Loucy (cell line): ENCODE measurements around the gene LIME1.
A peak's percentile ranks its signal among the peaks of the same experiment; 100 is the strongest.
"Not testable (repeated sequence)": the region's sequence is repeated elsewhere in the genome, so short reads cannot be mapped to it uniquely, and the experiment has no call there.

Experiments
- H2AFZ ChIP-seq: fragments of 200-600 bp; sonication (generic); 2 replicates; pipeline ENCODE4 v1.6.0; 2016; ENCODE audit warnings: antibody characterized with exemption, mild to moderate bottlenecking, low read length, moderate library complexity
- H3F3A ChIP-seq: fragments of 200-600 bp; 2 replicates; pipeline ENCODE4 v1.6.0; 2016; ENCODE audit warnings: antibody characterized with exemption, low read depth, mild to moderate bottlenecking
- H3K27me3 ChIP-seq: fragments of 200-600 bp; sonication (generic); 2 replicates; pipeline ENCODE4 v1.6.1; 2014; ENCODE audit warnings: low read length, mild to moderate bottlenecking; ENCODE audit not compliant: insufficient read depth, poor library complexity, severe bottlenecking
- H3K36me3 ChIP-seq: fragments of 200-600 bp; sonication (generic); 2 replicates; pipeline ENCODE4 v1.6.1; 2016; ENCODE audit warnings: low read length; ENCODE audit not compliant: insufficient read depth
- H3K4me1 ChIP-seq: fragments of 200-600 bp; sonication (generic); 2 replicates; pipeline ENCODE4 v1.5.1; 2014; ENCODE audit warnings: low read length, mild to moderate bottlenecking; ENCODE audit not compliant: insufficient read depth, poor library complexity, severe bottlenecking
- H3K4me2 ChIP-seq: fragments of 200-600 bp; sonication (generic); 2 replicates; pipeline ENCODE4 v1.6.0; 2014; ENCODE audit warnings: antibody characterized with exemption, low read length, low read depth, mild to moderate bottlenecking; ENCODE audit not compliant: poor library complexity, severe bottlenecking
- H3K4me3 ChIP-seq: fragments of 200-600 bp; sonication (generic); 2 replicates; pipeline ENCODE4 v1.5.1; 2014; ENCODE audit warnings: low read length, mild to moderate bottlenecking, mixed read lengths; ENCODE audit not compliant: poor library complexity, severe bottlenecking
- H3K79me2 ChIP-seq: fragments of 200-600 bp; sonication (generic); 2 replicates; pipeline ENCODE4 v1.6.1; 2014; ENCODE audit warnings: low read length; ENCODE audit not compliant: insufficient read depth
- H3K9ac ChIP-seq: fragments of 200-600 bp; sonication (generic); 2 replicates; pipeline ENCODE4 v1.6.0; 2014; ENCODE audit warnings: mild to moderate bottlenecking, low read depth, low read length, moderate library complexity; ENCODE audit not compliant: poor library complexity, severe bottlenecking
- H3K9me2 ChIP-seq: fragments of 200-600 bp; sonication (generic); replicated peaks from 2 replicates; pipeline ENCODE4 v1.6.1; 2016; ENCODE audit warnings: low read depth, low read length, mixed read lengths
- H3K9me3 ChIP-seq: fragments of 200-600 bp; sonication (generic); 2 replicates; pipeline ENCODE4 v1.6.1; 2014; ENCODE audit warnings: mild to moderate bottlenecking, antibody characterized with exemption, low read length, low read depth; ENCODE audit not compliant: insufficient read depth
- H4K20me1 ChIP-seq: fragments of 200-600 bp; sonication (generic); 2 replicates; pipeline ENCODE4 v1.6.0; 2014; ENCODE audit warnings: antibody characterized with exemption, low read length, mild to moderate bottlenecking; ENCODE audit not compliant: insufficient read depth, poor library complexity, severe bottlenecking
- EZH2phosphoT487 ChIP-seq: fragments of 200-600 bp; IDR thresholded peaks from 2 replicates; pipeline ENCODE4 v1.6.1; 2018; ENCODE audit warnings: antibody characterized with exemption, mild to moderate bottlenecking, moderate library complexity, borderline replicate concordance
- TF ChIP-seq, protein P1 (sequence below): fragments of 200-600 bp; sonication (generic); conservative IDR thresholded peaks from 2 replicates; pipeline ENCODE4 v1.5.1; 2014; ENCODE audit warnings: mild to moderate bottlenecking, antibody characterized with exemption, low read length

LIME1 gene

DNA sequence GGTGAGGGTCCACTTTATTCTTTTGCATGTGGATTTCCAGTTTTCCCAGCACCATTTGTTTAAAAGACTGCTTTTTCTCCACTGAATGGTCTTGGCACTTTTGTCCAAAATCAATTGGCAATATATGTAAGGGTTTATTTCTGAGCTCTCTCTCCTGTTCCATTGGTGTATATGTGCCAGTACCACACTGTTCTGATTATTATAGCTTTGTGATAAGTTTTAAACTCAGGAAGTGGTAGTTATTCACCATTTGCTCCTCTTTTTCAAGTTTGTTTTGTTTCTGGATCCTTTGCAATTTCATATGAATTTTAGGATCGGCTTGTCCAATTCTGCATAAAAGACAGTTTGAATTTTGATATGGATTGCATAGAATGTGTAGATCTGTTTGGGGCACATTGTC lies 24.3 kb upstream of the LIME1 start:
- H3K9me2 ChIP-seq, result no peaks in the 10 kb centered on the region
- H3K27me3 ChIP-seq, result peaks cover 3% of the 10 kb centered on the region
- no peaks in the 10 kb centered on the region; the same call in 1 of the 2 replicates for H3K9me3 ChIP-seq
- H3K4me2 ChIP-seq, result peak overlapping the region; percentile 56
- H3K4me1 ChIP-seq, result peaks cover 22% of the 10 kb centered on the region
- H3K79me2 ChIP-seq, result peaks cover 93% of the 10 kb centered on the region
- H3K36me3 ChIP-seq, result peaks cover 17% of the 10 kb centered on the region
- TF ChIP-seq, protein P1, sequence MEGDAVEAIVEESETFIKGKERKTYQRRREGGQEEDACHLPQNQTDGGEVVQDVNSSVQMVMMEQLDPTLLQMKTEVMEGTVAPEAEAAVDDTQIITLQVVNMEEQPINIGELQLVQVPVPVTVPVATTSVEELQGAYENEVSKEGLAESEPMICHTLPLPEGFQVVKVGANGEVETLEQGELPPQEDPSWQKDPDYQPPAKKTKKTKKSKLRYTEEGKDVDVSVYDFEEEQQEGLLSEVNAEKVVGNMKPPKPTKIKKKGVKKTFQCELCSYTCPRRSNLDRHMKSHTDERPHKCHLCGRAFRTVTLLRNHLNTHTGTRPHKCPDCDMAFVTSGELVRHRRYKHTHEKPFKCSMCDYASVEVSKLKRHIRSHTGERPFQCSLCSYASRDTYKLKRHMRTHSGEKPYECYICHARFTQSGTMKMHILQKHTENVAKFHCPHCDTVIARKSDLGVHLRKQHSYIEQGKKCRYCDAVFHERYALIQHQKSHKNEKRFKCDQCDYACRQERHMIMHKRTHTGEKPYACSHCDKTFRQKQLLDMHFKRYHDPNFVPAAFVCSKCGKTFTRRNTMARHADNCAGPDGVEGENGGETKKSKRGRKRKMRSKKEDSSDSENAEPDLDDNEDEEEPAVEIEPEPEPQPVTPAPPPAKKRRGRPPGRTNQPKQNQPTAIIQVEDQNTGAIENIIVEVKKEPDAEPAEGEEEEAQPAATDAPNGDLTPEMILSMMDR, result no peak
- no peak for TF ChIP-seq EZH2phosphoT487
- H3K9ac ChIP-seq, result no peak overlapping the region
- H3F3A ChIP-seq, result no peaks in the 10 kb centered on the region
- no peak overlapping the region for H2AFZ ChIP-seq
- no peak overlapping the region for H3K4me3 ChIP-seq
- H4K20me1 ChIP-seq, result peaks cover 21% of the 10 kb centered on the region

DNA sequence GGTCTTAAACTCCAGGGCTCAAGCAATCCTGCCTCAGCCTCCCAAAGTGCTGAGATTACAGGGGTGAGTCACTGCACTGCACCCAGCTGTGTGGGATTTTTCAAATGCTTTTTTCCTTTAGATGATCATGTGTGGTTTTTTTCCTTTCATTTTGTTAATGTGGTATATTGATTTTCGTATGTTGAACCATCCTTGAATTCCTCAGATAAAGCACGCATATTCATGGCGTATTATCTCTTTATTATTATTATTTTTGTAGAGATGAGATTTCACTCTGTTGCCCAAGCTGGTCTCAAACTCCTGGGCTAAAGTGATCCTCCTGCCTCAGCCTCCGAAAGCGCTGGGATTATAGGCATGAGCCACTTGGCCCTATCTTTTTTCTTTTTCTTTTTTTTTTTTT lies 21.6 kb upstream of the LIME1 start:
- Histone ChIP-seq H3F3A (peaks cover 2% of the 10 kb centered on the region; the same call in 1 of the 2 replicates), H3K9me3 (peaks cover 4% of the 10 kb centered on the region; the same call in 1 of the 2 replicates), H3K4me1 (peaks cover 12% of the 10 kb centered on the region), H3K36me3 (peaks cover 35% of the 10 kb centered on the region), H3K4me2 (no peak overlapping the region), H3K4me3 (no peak overlapping the region), H3K9ac (no peak overlapping the region), H3K79me2 (peaks cover 93% of the 10 kb centered on the region), H3K27me3 (no peaks in the 10 kb centered on the region), H2AFZ (no peak overlapping the region), H3K9me2 (no peaks in the 10 kb centered on the region), H4K20me1 (peaks cover 6% of the 10 kb centered on the region)
- TF ChIP-seq, protein P1, result no peak
- no peak for TF ChIP-seq EZH2phosphoT487

DNA sequence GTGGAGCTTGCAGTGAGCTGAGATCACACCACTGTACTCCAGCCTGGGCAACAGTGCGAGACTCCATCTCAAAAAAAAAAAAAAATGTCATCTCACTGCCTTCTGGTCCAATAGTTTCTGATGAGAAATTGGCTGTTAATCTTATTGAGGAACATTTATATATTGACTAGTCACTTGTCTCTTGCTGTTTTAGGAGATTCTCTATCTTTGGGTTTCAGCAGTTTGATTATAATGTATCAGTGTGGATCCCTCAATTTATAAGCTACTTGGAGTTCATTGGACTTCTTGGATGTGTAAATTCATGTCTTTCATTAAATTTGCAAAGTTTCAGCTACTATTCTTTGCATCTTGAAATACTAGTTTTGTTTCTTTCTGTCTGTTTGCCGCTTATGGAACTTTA lies 17.5 kb upstream of the LIME1 start:
- H3F3A ChIP-seq, result peaks cover 2% of the 10 kb centered on the region; the same call in 1 of the 2 replicates
- H2AFZ ChIP-seq, result no peak overlapping the region
- H3K9me3 ChIP-seq, result peaks cover 4% of the 10 kb centered on the region; the same call in 1 of the 2 replicates
- peaks cover 67% of the 10 kb centered on the region for H3K79me2 ChIP-seq
- H3K9ac ChIP-seq, result no peak overlapping the region
- H3K36me3 ChIP-seq, result peaks cover 35% of the 10 kb centered on the region
- H3K4me3 ChIP-seq, result no peak overlapping the region
- no peak overlapping the region for H3K4me2 ChIP-seq
- peaks cover 2% of the 10 kb centered on the region for H4K20me1 ChIP-seq
- TF ChIP-seq, protein P1, result no peak
- no peak for TF ChIP-seq EZH2phosphoT487
- no peaks in the 10 kb centered on the region for H3K9me2 ChIP-seq
- H3K27me3 ChIP-seq, result no peaks in the 10 kb centered on the region
- H3K4me1 ChIP-seq, result no peaks in the 10 kb centered on the region

DNA sequence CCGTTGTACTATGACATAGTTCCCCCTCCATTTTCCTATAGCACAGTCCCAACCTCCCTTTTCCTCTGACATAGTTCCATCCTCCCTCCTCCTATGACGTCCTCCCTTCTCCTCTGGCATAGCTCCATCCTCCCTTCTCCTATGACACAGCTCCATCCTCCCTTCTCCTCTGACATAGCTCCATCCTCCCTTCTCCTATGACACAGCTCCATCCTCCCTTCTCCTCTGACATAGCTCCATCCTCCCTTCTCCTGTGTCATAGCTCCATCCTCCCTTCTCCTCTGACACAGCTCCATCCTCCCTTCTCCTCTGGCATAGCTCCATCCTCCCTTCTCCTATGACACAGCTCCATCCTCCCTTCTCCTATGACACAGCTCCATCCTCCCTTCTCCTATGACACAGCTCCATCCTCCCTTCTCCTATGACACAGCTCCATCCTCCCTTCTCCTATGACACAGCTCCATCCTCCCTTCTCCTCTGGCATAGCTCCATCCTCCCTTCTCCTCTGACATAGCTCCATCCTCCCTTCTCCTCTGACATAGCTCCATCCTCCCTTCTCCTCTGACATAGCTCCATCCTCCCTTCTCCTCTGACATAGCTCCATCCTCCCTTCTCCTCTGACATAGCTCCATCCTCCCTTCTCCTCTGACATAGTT lies 13.4 kb upstream of the LIME1 start:
- not testable (repeated sequence) for H4K20me1 ChIP-seq
- peaks cover 51% of the 10 kb centered on the region for H3K79me2 ChIP-seq

DNA sequence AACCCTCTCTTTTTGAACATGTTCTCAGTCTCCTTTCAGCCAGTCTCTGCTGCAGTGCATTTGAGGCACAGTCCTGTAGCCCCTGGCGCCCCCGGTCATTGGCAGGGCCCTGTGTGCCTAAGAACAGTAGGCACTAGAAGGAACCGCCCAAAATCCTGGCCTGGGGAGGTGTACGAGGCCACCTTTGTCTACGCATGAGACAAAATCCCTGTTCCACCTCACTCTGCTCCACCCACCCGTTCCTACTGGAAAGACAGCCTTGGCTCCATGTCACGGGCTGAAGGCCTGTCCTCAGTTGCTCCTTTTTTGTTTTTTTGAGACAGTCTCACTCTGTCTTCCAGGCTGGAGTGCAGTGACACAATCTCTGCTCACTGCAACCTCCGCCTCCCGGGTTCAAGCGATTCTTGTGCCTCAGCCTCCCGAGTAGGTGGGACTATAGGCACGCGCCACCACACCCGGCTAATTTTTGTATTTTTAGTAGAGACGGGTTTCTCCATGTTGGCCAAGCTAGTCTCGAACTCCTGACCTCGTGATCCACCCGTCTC lies 6.2 kb upstream of the LIME1 start:
- Histone ChIP-seq H3K4me2 (peak overlapping the region; percentile 82), H3K79me2 (peaks cover 58% of the 10 kb centered on the region), H3K9ac (peak overlapping the region; percentile 78), H3K36me3 (peaks cover 24% of the 10 kb centered on the region; the same call in 1 of the 2 replicates), H3K4me3 (peak overlapping the region; percentile 55), H3F3A (peaks cover 25% of the 10 kb centered on the region), H3K4me1 (peaks cover 55% of the 10 kb centered on the region)
- H3K9me2 ChIP-seq, H4K20me1 ChIP-seq, H2AFZ ChIP-seq, H3K9me3 ChIP-seq, H3K27me3 ChIP-seq: not testable (repeated sequence)

More for the DNA sequence above, 13.4 kb upstream of the LIME1 start:
- H2AFZ ChIP-seq, H3K9ac ChIP-seq, H3K27me3 ChIP-seq, H3F3A ChIP-seq, H3K4me2 ChIP-seq, H3K9me2 ChIP-seq, H3K4me3 ChIP-seq, H3K9me3 ChIP-seq: not testable (repeated sequence)
- Histone ChIP-seq H3K36me3 (peaks cover 29% of the 10 kb centered on the region), H3K4me1 (peaks cover 15% of the 10 kb centered on the region)
